GM12878 (cell line): Measurements from ENCODE around the gene OR9Q1.
"Not testable (repeated sequence)": the region's sequence is repeated elsewhere in the genome, so short reads cannot be mapped to it uniquely, and the experiment has no call there.

Experiments
- MYC ChIP-seq: IDR thresholded peaks from 2 replicates; pipeline ENCODE4 v1.6.1; 2011; ENCODE audit warnings: mild to moderate bottlenecking, low read length, moderate library complexity, inconsistent platforms; ENCODE audit not compliant: insufficient read depth, insufficient replicate concordance, insufficient read length, severe bottlenecking
- TBL1XR1 ChIP-seq: IDR thresholded peaks from 2 replicates; pipeline ENCODE4 v1.6.1; 2012; ENCODE audit warnings: low read depth, low read length, improper control_type of control experiment
- TF ChIP-seq, protein P1 (sequence below): fragments of 450-650 bp; formaldehyde crosslinking; IDR thresholded peaks from 2 replicates; pipeline ENCODE4 v1.4.0; 2020; ENCODE audit warnings: mild to moderate bottlenecking, moderate library complexity

DNA sequence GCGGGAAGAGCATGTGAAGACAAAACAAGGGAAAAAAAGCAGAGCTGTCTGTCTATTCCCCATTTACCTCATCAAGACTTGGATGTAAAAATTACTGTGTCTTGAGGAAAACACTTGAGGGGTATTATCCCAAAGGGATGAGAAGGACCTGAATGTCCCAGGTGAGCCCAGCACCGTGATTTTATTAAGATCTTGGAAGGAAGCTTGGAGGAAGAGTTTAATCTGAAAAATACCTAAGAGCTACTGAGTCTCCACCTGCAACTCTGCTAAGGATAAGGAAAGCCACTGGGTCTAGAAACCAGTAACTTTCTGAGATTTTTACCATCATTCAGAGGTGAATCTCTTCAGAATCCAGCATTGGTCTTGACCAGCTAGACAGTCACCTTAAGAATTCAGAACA is 188.7 kb downstream of the OR9Q1 start, which contains the start of gene OR1S1:
- TF ChIP-seq MYC, TBL1XR1: not testable (repeated sequence)
- TF ChIP-seq, protein P1, sequence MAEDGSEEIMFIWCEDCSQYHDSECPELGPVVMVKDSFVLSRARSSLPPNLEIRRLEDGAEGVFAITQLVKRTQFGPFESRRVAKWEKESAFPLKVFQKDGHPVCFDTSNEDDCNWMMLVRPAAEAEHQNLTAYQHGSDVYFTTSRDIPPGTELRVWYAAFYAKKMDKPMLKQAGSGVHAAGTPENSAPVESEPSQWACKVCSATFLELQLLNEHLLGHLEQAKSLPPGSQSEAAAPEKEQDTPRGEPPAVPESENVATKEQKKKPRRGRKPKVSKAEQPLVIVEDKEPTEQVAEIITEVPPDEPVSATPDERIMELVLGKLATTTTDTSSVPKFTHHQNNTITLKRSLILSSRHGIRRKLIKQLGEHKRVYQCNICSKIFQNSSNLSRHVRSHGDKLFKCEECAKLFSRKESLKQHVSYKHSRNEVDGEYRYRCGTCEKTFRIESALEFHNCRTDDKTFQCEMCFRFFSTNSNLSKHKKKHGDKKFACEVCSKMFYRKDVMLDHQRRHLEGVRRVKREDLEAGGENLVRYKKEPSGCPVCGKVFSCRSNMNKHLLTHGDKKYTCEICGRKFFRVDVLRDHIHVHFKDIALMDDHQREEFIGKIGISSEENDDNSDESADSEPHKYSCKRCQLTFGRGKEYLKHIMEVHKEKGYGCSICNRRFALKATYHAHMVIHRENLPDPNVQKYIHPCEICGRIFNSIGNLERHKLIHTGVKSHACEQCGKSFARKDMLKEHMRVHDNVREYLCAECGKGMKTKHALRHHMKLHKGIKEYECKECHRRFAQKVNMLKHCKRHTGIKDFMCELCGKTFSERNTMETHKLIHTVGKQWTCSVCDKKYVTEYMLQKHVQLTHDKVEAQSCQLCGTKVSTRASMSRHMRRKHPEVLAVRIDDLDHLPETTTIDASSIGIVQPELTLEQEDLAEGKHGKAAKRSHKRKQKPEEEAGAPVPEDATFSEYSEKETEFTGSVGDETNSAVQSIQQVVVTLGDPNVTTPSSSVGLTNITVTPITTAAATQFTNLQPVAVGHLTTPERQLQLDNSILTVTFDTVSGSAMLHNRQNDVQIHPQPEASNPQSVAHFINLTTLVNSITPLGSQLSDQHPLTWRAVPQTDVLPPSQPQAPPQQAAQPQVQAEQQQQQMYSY (CRISPR knock-in tag): not testable (repeated sequence)
